Activated CD8-positive, alpha-beta T cell treated with anti-CD3 and anti-CD28 coated beads for 36 hours (primary cell): ENCODE measurements around the gene ERGIC3. TPM values are rescaled to one million over a fixed set of nuclear protein-coding genes. Genes with fewer than 3 reads are reported as not detected.
"Not testable (repeated sequence)": the region's sequence is repeated elsewhere in the genome, so short reads cannot be mapped to it uniquely, and the experiment has no call there.

ENCODE experiments used
- ATAC-seq: fragments of 200-7000 bp; cut with Tn5 transposase; one replicate; pipeline ENCODE4 v1.10.0; 2021; ENCODE audit warnings: mild to moderate bottlenecking, moderate library complexity
- CTCF ChIA-PET: fragments of 350-600 bp; sonication (Branson Sonifier 250); formaldehyde crosslinking; loops from one replicate; lab custom pipeline; 2021; ENCODE audit warnings: antibody characterized with exemption; lab: Charles Lee
- POLR2A ChIA-PET: fragments of 350-600 bp; sonication (Branson Sonifier 250); formaldehyde crosslinking; loops from one replicate; lab custom pipeline; 2021; ENCODE audit warnings: antibody characterized with exemption; lab: Charles Lee
- DNase-seq: peaks from one replicate; pipeline ENCODE4 v3.0.0-alpha.2; 2020
- H3K27ac Mint-ChIP-seq: one replicate; pipeline ENCODE4 v1.8.0; 2021; ENCODE audit warnings: mild to moderate bottlenecking, mixed read lengths
- H3K27me3 Mint-ChIP-seq: one replicate; pipeline ENCODE4 v1.8.0; 2021; ENCODE audit warnings: mixed read lengths
- H3K36me3 Mint-ChIP-seq: one replicate; pipeline ENCODE4 v1.8.0; 2021; ENCODE audit warnings: low read depth, mixed read lengths
- H3K4me1 Mint-ChIP-seq: one replicate; pipeline ENCODE4 v1.8.0; 2021; ENCODE audit warnings: low read depth, mixed read lengths
- H3K4me3 Mint-ChIP-seq: one replicate; pipeline ENCODE4 v1.8.0; 2021; ENCODE audit warnings: mild to moderate bottlenecking, moderate library complexity, mixed read lengths
- H3K9me3 Mint-ChIP-seq: one replicate; pipeline ENCODE4 v1.8.0; 2021; ENCODE audit warnings: mixed read lengths
- CTCF ChIP-seq: fragments of 200-600 bp; IDR thresholded peaks from one replicate; pipeline ENCODE4 v1.8.0; 2022; ENCODE audit warnings: antibody characterized with exemption, mild to moderate bottlenecking
- intact Hi-C: fragments of 100-400 bp; cut with micrococcal nuclease; formaldehyde crosslinking; loops from one replicate; pipeline ENCODE4 v1.10.0; 2022
- total RNA-seq, 2 experiments: library from RNA; stranded (reverse); gene quantifications; one replicate each; pipeline ENCODE4 v1.2.3, GENCODE V29; 2021

Gene ERGIC3
- total RNA-seq, 2 experiments from 2014 or later, result 94.3 to 98.0 TPM

GRCh38 chr20:35551503-35551902, 9.6 kb downstream of the ERGIC3 start:
- no peaks in the 10 kb centered on the region for H3K4me1 Mint-ChIP-seq
- DNase-seq (no peak), ATAC-seq (no peak)
- POLR2A ChIA-PET, result interaction anchor here (1.2 to 1.8 kb wide), 2 partner anchors 8 to 10 kb away, joined by 4 to 5 read pairs; partner anchors contain the start of gene ERGIC3
- no peaks in the 10 kb centered on the region for H3K27me3 Mint-ChIP-seq
- intact Hi-C loops, result no loop called here
- no peak for TF ChIP-seq CTCF
- no peaks in the 10 kb centered on the region for H3K9me3 Mint-ChIP-seq
- H3K27ac Mint-ChIP-seq, result no peak overlapping the region
- no peak overlapping the region for H3K4me3 Mint-ChIP-seq
- peaks cover 11% of the 10 kb centered on the region for H3K36me3 Mint-ChIP-seq
- CTCF ChIA-PET, result interaction anchor here (1.1 to 1.3 kb wide), 2 partner anchors 20 to 21 kb away, joined by 3 read pairs; no protein-coding TSS in a partner anchor

- ChIA-PET POLR2A (no interaction called here), CTCF (no interaction called here)
- no peak overlapping the region for H3K4me3 Mint-ChIP-seq
- DNase-seq (no peak), ATAC-seq (no peak)
- intact Hi-C loops, result no loop called here
- no peak overlapping the region for H3K27ac Mint-ChIP-seq
- H3K36me3 Mint-ChIP-seq, result peaks cover 11% of the 10 kb centered on the region
- no peaks in the 10 kb centered on the region for H3K27me3 Mint-ChIP-seq
- no peaks in the 10 kb centered on the region for H3K4me1 Mint-ChIP-seq
- TF ChIP-seq CTCF, result no peak
- no peaks in the 10 kb centered on the region for H3K9me3 Mint-ChIP-seq
These were observed 11.0 kb downstream of the ERGIC3 start for GRCh38 chr20:35552914-35553313.

GRCh38 chr20:35555461-35555860, 13.6 kb downstream of the ERGIC3 start:
- intact Hi-C loops, H3K27ac Mint-ChIP-seq, H3K9me3 Mint-ChIP-seq, H3K4me1 Mint-ChIP-seq, H3K36me3 Mint-ChIP-seq, ATAC-seq, H3K27me3 Mint-ChIP-seq, H3K4me3 Mint-ChIP-seq, DNase-seq: not testable (repeated sequence)
- ChIA-PET POLR2A (interaction anchor here (1.2 kb wide), 1 partner anchor 9 kb away, joined by 3 read pairs; no protein-coding TSS in a partner anchor), CTCF (interaction anchor here (0.9 kb wide), 2 partner anchors 11 to 92 kb away, joined by 3 read pairs; no protein-coding TSS in a partner anchor)

- no peaks in the 10 kb centered on the region for H3K4me1 Mint-ChIP-seq
- no peak overlapping the region for H3K27ac Mint-ChIP-seq
- peaks cover 6% of the 10 kb centered on the region for H3K36me3 Mint-ChIP-seq
- ATAC-seq (no peak), DNase-seq (no peak)
- no peak for TF ChIP-seq CTCF
- no peaks in the 10 kb centered on the region for H3K27me3 Mint-ChIP-seq
- no peaks in the 10 kb centered on the region for H3K9me3 Mint-ChIP-seq
- intact Hi-C loops, result no loop called here
- CTCF ChIA-PET, result interaction anchor here (0.9 kb wide), 2 partner anchors 11 to 93 kb away, joined by 3 read pairs; no protein-coding TSS in a partner anchor
- POLR2A ChIA-PET, result interaction anchor here (1.2 kb wide), 1 partner anchor 8 kb away, joined by 3 read pairs; no protein-coding TSS in a partner anchor
- no peak overlapping the region for H3K4me3 Mint-ChIP-seq
These were observed 14.2 kb downstream of the ERGIC3 start for GRCh38 chr20:35555951-35556645.

- no peaks in the 10 kb centered on the region for H3K27me3 Mint-ChIP-seq
- ChIA-PET CTCF (no interaction called here), POLR2A (no interaction called here)
- DNase-seq (no peak), ATAC-seq (no peak)
- no peaks in the 10 kb centered on the region for H3K4me1 Mint-ChIP-seq
- intact Hi-C loops, result no loop called here
- H3K9me3 Mint-ChIP-seq, result no peaks in the 10 kb centered on the region
- peaks cover 6% of the 10 kb centered on the region for H3K36me3 Mint-ChIP-seq
- TF ChIP-seq CTCF, result no peak
- no peak overlapping the region for H3K27ac Mint-ChIP-seq
- H3K4me3 Mint-ChIP-seq, result no peak overlapping the region
These were observed 15.0 kb downstream of the ERGIC3 start for GRCh38 chr20:35556871-35557270.
